ENCODE data around the gene MORF4L1.
A peak's percentile ranks its signal among the peaks of the same experiment; 100 is the strongest.
"Not testable (repeated sequence)": the region's sequence is repeated elsewhere in the genome, so short reads cannot be mapped to it uniquely, and the experiment has no call there.

MORF4L1 gene

GRCh38 chr15:78855746-78856145 lies 16.9 kb upstream of the MORF4L1 start:
- no peak for DNase-seq (ENCODE audit: low read depth in 1 of 2, low spot score in 1 of 2)

- peak; percentile 75 to 78 for DNase-seq (ENCODE audit: low read depth in 1 of 2, low spot score in 1 of 2)
These were observed 12.5 kb upstream of the MORF4L1 start for GRCh38 chr15:78859971-78860719.

GRCh38 chr15:78865585-78865984 lies 7.1 kb upstream of the MORF4L1 start:
- not testable (repeated sequence) for DNase-seq (ENCODE audit: low read depth in 1 of 2, low spot score in 1 of 2)

- DNase-seq (ENCODE audit: low read depth in 1 of 2, low spot score in 1 of 2): not testable (repeated sequence)
These were observed 6.7 kb upstream of the MORF4L1 start for GRCh38 chr15:78866031-78866430.

GRCh38 chr15:78866803-78867202 lies 5.9 kb upstream of the MORF4L1 start:
- DNase-seq (ENCODE audit: low read depth in 1 of 2, low spot score in 1 of 2): no peak

- no peak for DNase-seq (ENCODE audit: low read depth in 1 of 2, low spot score in 1 of 2)
These were observed 4.3 kb upstream of the MORF4L1 start for GRCh38 chr15:78868366-78868765.

- DNase-seq (ENCODE audit: low read depth in 1 of 2, low spot score in 1 of 2): not testable (repeated sequence)
These were observed 1.1 kb upstream of the MORF4L1 start for GRCh38 chr15:78871483-78872127.

GRCh38 chr15:78872972-78873792 lies 492 bp downstream of the MORF4L1 start:
- peak; percentile 74 to 89 for DNase-seq (ENCODE audit: low read depth in 1 of 2, low spot score in 1 of 2)

- peak in 1 of 2 donors; percentile 9 for DNase-seq (ENCODE audit: low read depth in 1 of 2, low spot score in 1 of 2)
These were observed 1.4 kb downstream of the MORF4L1 start for GRCh38 chr15:78873793-78874765.

GRCh38 chr15:78875107-78875914 lies 2.6 kb downstream of the MORF4L1 start:
- DNase-seq (ENCODE audit: low read depth in 1 of 2, low spot score in 1 of 2): no peak

GRCh38 chr15:78876954-78877353 lies 4.3 kb downstream of the MORF4L1 start:
- not testable (repeated sequence) for DNase-seq (ENCODE audit: low read depth in 1 of 2, low spot score in 1 of 2)

- no peak for DNase-seq (ENCODE audit: low read depth in 1 of 2, low spot score in 1 of 2)
These were observed 5.7 kb downstream of the MORF4L1 start for GRCh38 chr15:78878356-78878755.

- DNase-seq (ENCODE audit: low read depth in 1 of 2, low spot score in 1 of 2): no peak
These were observed 7.0 kb downstream of the MORF4L1 start for GRCh38 chr15:78879517-78880241.

- no peak for DNase-seq (ENCODE audit: low read depth in 1 of 2, low spot score in 1 of 2)
These were observed 7.5 kb downstream of the MORF4L1 start for GRCh38 chr15:78880242-78880533.

GRCh38 chr15:78880813-78881212 lies 8.1 kb downstream of the MORF4L1 start:
- no peak for DNase-seq (ENCODE audit: low read depth in 1 of 2, low spot score in 1 of 2)

GRCh38 chr15:78881681-78882080 lies 9.0 kb downstream of the MORF4L1 start:
- DNase-seq (ENCODE audit: low read depth in 1 of 2, low spot score in 1 of 2): no peak

GRCh38 chr15:78889000-78889399 lies 16.3 kb downstream of the MORF4L1 start:
- DNase-seq (ENCODE audit: low read depth in 1 of 2, low spot score in 1 of 2): no peak

- DNase-seq (ENCODE audit: low read depth in 1 of 2, low spot score in 1 of 2): no peak
These were observed 20.8 kb downstream of the MORF4L1 start for GRCh38 chr15:78893538-78893937.

GRCh38 chr15:78895471-78895870 lies 22.8 kb downstream of the MORF4L1 start:
- DNase-seq (ENCODE audit: low read depth in 1 of 2, low spot score in 1 of 2): no peak

All from activated CD4-positive, alpha-beta T cell treated with anti-CD3 and anti-CD28 coated beads, Interleukin-2, amount 50 U/mL, for 24 hours (primary cell).